A172 (cell line): ENCODE measurements around the gene PAN3. TPM values are rescaled to one million over a fixed set of nuclear protein-coding genes. Genes with fewer than 3 reads are reported as not detected.
A peak's percentile ranks its signal among the peaks of the same experiment; 100 is the strongest.

Experiments
- DNase-seq: peaks from one replicate; pipeline ENCODE4 v3.0.0-alpha.2; 2015; ENCODE audit warnings: low spot score
- total RNA-seq: library from RNA; depleted of rRNA; stranded (reverse); fragments of >200 nt; shearing (Covaris generic); gene quantifications from 2 replicates; pipeline ENCODE4 v1.2.3, GENCODE V29; 2014

PAN3 gene
- total RNA-seq, 1 experiment from 2014 or later: 8.6 TPM

DNA sequence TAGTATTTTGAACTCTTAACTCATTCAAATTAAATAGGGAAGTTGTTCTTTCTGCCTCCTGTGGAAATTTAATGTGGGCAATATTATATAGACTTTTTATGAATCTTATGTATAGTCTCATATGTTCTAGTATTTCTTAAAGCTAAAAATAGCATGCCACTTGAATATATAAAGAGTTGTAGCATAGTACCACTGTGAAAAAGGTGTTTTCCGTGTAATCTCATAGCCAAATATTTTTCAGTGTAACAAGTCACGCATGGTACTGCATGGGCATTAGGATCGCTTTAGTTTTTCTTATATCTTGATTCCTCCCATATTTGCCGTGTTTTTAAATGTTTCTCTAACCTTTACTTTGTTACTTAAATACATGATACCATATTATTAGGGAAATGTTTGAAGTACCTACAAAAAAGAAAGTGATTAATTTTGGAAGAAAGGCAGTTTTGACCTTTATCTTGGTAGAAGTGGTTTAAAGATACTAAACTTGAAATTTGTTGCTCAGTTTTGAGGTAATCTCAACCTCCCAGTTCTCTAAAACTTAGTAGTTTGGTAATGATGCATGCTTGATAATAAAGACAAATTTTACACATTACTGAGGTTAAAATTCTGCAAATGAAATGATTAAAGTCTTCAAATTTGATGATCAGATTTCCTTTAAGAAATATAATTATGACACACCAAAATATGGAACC, 81.2 kb downstream of the PAN3 start:
- DNase-seq: no peak

DNA sequence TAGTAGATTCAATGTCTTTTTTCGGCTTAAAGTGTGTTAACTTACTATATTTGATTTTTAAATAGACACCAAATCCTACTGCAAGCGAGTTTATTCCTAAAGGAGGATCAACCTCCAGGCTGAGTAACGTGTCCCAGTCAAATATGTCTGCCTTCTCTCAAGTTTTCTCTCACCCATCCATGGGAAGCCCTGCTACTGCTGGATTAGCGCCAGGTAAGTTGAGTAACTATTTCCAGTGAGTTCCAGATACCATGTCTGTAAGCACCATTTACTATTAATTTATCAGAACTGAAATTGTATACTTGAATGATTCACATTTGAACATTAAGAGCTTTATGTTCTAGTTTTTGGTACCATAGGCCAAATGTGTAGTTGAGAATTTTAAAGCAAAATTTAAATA, 81.8 kb downstream of the PAN3 start:
- DNase-seq: no peak

DNA sequence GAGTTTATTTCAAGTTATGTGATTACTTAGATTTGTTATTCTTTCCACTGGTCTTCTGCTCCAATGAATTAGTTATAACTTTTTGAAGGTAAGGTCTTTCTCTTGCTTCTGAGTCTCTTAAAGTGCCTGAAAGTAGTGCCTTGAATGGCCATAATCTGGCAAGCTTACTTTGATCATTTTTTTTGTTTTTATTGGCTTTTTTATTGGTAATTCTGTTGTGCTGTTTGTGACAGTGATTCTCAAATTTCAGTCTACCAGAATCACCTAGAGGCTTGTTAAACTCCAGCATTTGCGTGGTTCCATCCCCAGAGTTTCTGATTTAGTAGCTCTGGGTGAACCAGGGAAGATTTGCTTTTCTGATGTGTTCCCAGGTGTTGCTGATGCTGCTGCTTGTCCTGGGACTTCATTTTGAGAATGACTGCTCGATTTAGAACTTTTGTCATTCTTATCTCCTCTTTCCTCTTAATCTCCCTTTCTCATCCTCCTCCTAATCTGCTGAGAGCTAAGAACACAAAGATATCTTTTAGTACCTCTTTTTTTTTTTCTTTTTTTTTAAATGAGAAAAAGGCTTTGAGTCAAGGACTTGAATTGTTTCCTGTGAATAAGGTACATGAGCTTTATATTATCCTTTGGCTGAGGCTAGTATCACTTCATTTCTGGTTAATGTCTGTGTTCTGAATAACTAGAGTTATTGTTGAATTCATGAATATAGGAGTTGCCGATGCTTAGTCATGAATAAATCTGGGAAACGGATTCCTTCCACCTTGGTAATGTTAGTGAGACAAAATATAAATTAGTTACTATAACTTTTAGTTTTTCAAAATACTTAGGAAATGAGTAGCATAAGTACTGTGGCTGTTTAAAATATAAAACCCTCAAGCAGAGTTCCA, 91.4 kb downstream of the PAN3 start:
- DNase-seq: no peak

DNA sequence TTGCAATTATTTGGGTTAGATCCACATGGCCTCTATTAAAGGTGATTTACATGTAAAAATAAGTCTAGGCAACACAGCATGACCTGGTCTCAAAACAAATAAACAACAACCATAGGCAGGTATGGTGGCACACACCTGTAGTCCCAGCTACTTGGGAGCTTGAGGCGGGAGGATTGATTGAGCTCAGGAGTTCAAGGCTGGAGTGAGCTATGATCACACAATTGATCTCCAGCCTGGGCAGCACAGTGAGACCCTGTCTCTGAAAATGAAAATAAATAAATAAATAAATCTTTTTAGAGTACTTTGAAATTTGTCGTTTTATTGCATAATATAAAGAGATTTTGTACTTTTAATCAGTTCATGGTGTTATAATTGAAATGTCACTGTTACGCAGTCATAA, 93.3 kb downstream of the PAN3 start:
- DNase-seq: no peak

DNA sequence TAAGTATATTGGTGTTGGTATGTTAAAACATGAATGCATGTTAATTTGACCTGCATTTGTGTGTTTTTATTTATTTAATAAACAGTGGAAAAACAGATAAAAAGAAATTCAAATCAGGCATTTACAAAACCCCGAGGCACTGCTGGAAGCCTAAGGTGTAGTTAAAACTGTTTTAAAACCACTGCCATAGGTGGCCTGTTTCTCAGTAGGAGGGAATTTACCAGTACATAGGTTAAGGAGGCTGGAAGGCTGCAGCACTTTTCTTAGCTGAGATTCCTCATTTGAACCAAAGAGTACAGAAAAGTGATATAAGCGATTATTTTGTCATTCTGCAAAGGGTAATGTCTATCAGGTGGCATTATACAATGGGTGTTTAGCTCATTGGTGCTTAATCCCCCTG, 99.6 kb downstream of the PAN3 start:
- no peak for DNase-seq

DNA sequence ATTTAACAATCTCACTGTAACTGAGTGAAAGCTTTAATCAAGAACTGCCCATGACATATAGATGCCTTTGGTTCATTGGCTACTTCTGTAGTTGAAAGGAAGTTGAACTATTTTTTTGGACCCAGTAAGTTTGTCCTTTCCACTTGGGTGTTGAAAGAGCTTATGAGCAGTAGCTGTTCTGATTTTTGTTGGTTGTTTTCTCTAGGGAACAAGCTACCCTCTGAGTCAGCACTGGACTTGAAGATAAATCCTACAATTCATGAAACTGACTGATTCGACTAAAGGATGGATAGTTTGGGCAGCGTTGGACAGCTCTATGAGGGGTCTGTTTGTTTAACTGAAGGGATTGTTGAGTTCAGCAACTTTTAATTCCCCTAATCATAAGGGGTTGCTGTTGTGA, 101.0 kb downstream of the PAN3 start:
- DNase-seq: no peak

DNA sequence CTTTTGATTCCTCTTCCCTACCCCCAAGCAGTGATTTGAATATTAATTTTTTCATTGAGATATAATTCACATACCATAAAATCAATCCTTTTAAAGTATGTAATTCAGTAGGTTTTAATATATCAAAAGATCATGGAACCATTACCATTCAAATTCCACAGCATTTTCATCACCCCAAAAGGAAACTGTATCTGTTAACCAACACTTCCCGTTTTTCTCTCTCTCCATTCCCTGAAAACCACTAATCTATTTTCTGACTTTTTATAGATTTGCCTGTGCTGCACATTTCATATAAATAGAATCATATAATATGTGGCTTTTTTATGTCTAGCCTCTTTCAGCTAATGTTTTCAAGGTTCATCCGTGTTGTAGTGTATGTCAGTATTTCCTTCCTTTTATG, 107.1 kb downstream of the PAN3 start:
- DNase-seq: no peak

DNA sequence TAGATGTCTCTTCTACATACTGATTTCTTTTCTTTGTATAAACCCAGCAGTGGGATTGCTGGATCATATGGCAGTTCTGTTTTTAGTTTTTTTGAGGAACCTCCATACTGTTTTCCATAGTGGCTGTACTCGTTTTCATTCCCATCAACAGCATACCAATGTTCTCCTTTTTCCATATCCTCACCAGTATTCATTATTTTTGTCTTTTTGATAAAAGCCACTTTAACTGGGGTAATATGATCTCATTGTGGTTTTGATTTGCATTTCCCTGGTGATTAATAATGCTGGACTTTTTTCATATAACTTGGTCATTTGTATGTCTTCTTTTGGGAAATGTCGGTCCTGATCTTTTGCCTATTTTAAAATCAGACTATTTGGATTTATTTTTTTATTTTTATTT, 108.5 kb downstream of the PAN3 start:
- no peak for DNase-seq

GRCh38 chr13:28248080-28248479, 109.7 kb downstream of the PAN3 start:
- DNase-seq: no peak

GRCh38 chr13:28250542-28250941, 112.2 kb downstream of the PAN3 start:
- DNase-seq: no peak

DNA sequence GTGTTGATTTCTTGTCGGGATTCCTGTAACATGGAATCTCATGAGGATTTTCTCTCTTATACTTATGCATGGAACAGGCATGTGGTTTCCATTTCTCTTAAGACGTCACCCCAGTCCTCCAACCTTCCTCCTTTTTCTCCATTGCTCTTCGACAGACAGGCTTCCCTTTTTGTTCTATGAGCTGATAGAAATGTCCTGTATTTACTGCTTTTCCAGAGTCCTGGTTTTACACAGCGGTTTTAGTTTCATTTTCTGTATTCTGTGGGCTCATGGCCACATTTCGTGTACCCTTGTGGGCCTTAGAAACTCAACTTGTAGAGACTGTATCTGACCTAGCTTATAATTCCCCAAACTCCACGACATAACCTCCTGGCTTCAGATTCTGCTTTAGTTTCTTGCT, 113.1 kb downstream of the PAN3 start:
- DNase-seq: no peak

DNA sequence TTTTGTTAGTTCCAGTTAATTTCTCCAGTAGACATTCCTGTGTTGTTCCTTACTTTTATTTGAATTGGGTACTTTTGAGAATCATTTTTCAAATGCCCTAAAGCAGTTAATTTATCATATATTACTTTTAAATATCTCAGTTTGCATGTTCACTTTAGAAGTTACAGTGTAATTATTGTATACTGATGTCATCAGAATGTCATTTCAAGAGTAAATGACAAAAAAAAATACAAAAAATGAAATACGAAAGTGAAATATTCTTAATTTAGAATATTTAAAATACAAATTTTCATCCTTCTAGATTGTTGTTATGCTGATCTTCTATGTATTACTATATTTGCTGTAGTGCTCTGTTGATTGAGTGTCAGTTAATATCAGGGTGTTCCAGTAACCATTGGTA, 114.2 kb downstream of the PAN3 start:
- no peak for DNase-seq

DNA sequence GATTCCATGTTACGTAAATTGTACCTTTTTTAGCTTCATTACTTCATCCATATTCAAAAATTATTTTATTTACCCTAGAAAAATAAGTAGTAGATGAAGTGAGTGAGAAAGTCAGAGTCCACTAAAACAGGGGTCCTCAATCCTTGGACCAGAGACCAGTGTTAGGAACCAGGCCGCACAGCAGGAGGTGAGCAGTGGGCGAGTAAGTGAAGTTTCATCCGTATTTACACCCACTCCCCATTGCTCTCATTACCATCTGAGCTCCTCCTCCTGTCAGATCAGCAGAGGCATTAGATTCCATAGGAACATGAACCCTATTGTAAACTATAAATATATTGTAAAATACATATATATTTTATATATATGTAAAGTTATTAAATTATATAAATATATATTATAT, 119.0 kb downstream of the PAN3 start:
- DNase-seq: no peak

DNA sequence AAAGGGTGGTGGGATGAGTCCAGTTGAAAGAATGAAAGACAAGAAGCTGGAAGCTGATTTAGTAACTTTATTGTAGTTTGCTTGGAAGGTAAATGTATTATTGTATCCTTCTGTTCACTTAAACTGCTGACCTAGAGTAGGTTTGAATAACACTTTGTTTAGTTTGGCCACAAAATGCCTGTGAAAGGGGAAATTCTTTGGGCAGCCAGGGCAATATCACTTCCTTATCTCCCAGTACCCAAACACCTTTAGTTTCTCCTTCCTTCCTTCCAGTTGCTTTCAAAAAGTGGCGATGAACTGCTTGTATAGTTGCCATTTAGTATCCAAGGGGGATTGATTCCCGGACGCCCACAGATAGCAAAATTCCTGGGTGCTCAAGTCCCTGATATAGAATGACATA, 120.1 kb downstream of the PAN3 start:
- DNase-seq: no peak

DNA sequence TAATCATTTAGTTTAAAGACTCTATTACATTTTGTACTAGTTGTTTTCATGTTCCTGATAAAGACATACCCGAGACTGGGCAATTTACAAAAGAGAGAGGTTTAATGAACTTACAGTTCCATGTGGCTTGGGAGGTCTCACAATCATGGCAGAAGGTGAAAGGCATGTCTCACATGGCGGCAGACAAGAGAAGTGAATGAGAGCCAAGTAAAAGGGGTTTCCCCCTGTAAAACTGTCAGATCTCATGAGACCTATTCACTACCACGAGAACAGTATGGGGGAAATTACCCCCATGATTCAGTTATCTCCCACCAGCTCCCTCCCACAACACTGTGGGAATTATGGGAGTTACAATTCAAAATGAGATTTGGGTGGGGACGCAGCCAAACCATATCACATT, 129.2 kb downstream of the PAN3 start:
- DNase-seq: no peak

GRCh38 chr13:28268800-28269223, 130.5 kb downstream of the PAN3 start:
- no peak for DNase-seq

DNA sequence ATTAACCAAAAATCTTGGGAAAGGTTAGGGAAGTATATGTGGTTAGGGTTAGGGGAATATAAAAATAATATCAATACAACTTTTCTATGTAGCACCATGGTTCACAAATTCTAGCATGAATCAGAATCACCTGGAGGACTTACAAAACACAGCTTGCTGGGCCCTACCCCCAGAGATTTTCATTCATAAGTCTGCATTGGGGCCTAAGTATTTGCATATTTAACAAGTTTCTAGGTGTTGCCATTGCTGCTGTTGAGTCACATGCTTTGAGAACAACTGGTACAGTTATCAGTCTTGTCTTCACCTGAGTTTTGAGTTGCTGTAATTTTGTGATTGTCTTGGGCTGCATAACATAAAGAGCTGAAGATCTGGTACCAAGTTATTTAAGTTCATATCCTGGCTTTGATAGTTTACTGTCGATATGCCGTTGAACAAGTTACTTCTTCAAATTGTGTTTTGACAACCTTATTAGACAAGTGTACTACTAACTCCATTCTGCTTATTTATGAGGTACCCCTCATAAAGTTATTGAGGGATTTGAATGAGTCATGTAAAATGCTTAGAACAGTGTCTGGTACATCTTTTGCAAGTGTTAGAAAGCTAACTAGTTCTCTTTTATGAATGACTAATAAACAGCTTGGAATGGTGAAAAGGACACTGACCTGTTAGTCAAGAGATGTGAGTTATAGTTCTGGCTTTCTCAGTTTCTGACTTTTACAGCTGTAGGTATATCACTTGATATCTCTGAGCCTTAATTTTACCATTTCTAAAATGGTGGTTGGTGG, 132.9 kb downstream of the PAN3 start:
- no peak for DNase-seq

DNA sequence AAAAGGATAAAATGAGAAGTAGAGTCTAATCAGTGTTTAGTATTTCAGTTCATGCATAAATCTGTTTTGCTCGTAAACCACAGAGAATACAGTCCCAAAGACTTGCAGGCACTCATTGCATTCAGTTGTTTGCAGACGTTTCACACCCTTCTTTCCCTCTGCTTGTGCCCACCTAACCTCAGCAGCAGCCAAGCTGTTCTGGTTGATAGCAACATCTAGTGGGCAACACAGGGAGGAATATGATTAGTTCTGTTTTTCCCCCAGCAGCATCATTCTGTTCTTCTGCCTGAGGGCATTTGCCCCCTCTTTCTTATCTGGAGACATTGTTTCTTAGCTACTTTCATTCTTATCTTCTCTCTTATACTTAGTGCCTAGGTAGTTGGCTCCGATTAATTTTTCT, 135.6 kb downstream of the PAN3 start:
- DNase-seq: no peak

DNA sequence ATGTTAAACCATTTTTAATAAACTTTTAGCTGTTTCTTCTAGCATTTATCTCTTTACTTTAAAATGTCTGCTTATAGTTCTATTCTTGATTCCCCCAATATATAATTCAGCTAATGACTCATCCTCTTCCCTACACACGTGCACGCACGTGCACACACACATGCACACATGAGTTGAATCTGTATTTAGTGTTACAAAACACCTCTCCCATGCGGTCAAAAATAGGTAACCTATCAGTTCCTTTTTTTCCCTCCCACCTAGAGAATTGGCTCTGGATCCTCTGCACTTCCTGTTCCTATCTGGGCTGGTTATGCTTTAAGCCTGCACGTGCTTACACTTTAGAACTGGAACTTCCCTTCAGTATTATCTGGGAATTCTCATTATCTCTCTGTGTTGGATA, 144.1 kb downstream of the PAN3 start:
- DNase-seq: no peak

- no peak for DNase-seq
These were observed 145.3 kb downstream of the PAN3 start for GRCh38 chr13:28283600-28283999.

- no peak for DNase-seq
These were observed 147.9 kb downstream of the PAN3 start for GRCh38 chr13:28286263-28286662.

GRCh38 chr13:28297341-28297740, 159.0 kb downstream of the PAN3 start:
- DNase-seq: peak; percentile 70

GRCh38 chr13:28299916-28300315, 161.6 kb downstream of the PAN3 start:
- no peak for DNase-seq
